GM12872 (cell line): Measurements from ENCODE around the gene MPC1.

Experiments used
- TF ChIP-seq, protein P1 (sequence below): IDR thresholded peaks from 3 replicates; pipeline ENCODE4 v1.5.1; 2011; ENCODE audit warnings: low read depth, mild to moderate bottlenecking, low read length, moderate library complexity; ENCODE audit not compliant: insufficient read depth

Gene MPC1

DNA sequence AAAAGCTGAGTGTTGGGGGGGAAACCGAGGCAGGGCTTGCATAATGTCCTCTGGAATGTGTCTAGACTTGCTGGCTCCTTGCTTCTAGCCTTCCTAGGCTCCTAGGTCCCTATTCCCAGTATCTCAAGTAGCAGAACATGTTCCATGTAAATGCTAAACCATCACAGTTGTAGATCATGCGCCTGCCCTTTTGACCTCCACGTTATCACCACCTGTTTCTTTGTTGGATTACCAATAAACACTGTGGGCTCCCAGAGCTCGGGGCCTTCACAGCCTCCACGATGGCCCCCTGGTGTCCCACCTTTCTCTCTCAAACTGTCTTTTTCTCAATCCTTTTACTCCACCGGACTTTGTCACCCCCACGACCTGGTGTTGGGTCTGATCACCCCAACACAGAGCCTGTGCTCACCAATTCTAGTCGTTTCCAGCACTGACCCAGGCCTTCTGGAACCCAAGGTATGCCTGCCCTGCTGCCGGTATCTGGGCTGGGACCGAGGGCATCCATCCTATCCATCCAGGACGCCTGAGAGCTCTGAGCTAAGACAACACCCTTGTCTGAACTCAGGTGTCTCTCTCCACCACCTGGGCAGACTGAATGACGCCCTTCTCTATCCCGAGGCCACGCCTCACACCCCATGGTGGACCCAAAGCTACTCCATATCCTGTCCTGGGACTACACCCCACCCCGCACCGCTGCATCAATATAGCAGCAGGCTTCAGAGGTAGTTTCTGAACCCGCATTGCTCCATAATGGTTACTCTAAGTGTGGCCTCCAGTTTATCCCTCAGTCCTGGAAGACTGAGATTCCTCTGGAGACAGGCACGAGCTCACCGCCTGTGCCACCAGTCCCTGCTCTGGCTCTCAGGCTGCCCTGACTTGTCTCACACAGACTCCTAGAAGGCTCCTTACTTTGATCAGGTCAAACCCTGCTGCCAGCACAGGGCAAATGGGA, 65.2 kb downstream of the MPC1 start:
- TF ChIP-seq, protein P1, sequence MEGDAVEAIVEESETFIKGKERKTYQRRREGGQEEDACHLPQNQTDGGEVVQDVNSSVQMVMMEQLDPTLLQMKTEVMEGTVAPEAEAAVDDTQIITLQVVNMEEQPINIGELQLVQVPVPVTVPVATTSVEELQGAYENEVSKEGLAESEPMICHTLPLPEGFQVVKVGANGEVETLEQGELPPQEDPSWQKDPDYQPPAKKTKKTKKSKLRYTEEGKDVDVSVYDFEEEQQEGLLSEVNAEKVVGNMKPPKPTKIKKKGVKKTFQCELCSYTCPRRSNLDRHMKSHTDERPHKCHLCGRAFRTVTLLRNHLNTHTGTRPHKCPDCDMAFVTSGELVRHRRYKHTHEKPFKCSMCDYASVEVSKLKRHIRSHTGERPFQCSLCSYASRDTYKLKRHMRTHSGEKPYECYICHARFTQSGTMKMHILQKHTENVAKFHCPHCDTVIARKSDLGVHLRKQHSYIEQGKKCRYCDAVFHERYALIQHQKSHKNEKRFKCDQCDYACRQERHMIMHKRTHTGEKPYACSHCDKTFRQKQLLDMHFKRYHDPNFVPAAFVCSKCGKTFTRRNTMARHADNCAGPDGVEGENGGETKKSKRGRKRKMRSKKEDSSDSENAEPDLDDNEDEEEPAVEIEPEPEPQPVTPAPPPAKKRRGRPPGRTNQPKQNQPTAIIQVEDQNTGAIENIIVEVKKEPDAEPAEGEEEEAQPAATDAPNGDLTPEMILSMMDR = no peak

DNA sequence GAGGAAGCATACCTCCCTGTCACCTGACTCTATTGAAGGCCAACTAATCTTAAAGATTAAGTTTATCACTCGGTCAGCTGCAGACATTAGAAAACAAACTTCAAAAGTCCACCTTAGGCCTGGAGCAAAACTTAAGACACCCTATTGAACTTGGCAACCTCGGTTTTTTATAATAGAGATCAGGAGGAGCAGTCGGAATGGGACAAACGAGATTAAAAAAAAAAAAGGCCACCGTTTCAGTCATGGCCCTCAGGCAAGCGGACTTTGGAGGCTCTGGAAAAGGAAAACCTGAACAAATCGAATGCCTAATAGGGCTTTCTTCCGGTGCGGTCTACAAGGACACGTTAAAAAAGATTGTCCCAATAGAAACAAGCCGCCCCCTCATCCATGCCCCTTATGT, 67.3 kb downstream of the MPC1 start:
- TF ChIP-seq, protein P1 = no peak
